B cell (primary cell): ENCODE results near the gene CCDC88B.

Experiments
- CTCF ChIP-seq: fragments of 200-600 bp; IDR thresholded peaks from one replicate; pipeline ENCODE4 v1.8.0; 2022; ENCODE audit warnings: antibody characterized with exemption, mild to moderate bottlenecking
- EZH2 ChIP-seq: IDR thresholded peaks from 2 replicates; pipeline ENCODE4 v1.6.1; 2012; ENCODE audit warnings: borderline replicate concordance, low read depth, mild to moderate bottlenecking, moderate library complexity, low read length; ENCODE audit not compliant: insufficient read depth, poor library complexity, severe bottlenecking

- peak; percentile 67 for TF ChIP-seq CTCF
- no peak for TF ChIP-seq EZH2
These were observed 23.2 kb upstream of the CCDC88B start for GRCh38 chr11:64316672-64317324.
